Non-pigmented ciliary epithelial cell (primary cell): ENCODE measurements around the gene APBB2.

ENCODE experiments used
- DNase-seq: peaks from one replicate; pipeline ENCODE4 v3.0.0-alpha.2; 2010; ENCODE audit warnings: low read depth

Gene APBB2

DNA sequence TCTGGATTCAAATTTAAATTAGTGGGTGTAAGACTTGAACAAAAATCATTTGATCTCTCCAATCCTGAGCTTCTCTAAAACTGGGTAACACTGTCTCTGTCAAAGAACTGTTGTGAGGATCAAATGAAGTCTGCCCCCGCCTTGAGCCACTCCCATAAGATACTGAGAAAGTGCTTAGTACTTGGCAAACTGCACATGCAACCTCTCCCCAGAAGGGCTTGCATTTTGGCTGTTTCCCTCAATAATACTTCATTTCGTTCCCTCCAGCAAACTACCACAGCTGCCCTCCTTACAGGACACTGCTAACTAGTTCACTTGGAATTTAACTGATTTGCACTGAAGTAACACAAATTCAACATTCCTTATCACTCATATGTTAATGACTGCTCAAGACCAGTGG is 79.8 kb downstream of the APBB2 start:
- no peak for DNase-seq

DNA sequence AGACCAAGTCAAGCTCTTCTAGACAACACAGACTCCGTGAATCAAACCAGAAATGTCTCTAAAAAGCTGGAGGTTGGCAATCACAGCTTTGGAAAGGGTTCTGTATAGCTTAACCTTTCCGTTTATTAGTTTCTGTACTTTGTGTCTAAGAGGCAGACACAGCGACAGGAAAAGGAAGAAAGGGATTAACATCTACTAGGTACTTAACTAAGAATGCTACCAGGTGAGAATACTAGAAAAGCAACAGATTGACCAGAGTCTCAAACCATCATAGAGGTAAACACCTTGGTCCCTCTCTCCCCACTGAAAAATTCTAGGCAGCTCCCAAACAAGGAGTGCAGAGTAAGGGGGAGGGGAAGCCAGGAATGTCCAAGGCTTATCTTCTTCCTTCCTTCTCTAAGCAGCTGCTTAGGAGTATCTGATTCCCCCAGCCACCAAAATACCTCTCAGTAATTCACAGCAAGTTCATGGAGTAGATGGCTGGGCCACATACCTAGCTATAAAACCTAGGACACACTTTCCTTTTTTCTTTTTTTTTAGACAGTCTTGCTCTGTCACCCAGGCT is 80.8 kb downstream of the APBB2 start:
- no peak for DNase-seq

DNA sequence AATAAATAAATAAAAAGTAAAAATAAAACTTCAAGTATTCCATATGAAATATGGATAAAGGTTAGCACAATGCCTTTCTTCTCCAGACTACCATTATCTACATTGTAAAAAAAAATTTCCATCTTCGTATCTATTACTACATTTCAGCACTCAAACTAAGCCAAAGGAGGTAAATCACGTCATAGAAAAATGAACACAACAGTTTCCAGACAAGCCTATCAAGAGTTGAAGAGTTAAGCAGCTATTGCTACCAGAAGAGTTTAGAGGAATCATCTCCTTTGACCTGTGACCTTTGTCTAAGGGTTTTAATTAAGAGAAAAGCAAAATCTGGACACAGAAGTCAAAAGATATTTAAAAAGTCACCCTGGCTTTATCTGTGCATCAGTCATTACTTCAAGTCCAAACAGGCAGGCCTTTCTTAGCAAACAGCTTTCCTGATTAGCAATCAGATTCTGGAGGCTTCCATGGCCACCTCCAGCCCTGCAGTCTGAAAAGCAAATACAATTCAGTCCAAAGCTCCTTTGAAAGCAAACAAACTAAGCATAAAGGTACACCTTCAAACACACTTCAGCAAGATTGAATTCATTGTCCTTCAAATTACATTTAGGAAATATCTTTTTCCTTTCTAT is 82.2 kb downstream of the APBB2 start:
- DNase-seq = no peak

DNA sequence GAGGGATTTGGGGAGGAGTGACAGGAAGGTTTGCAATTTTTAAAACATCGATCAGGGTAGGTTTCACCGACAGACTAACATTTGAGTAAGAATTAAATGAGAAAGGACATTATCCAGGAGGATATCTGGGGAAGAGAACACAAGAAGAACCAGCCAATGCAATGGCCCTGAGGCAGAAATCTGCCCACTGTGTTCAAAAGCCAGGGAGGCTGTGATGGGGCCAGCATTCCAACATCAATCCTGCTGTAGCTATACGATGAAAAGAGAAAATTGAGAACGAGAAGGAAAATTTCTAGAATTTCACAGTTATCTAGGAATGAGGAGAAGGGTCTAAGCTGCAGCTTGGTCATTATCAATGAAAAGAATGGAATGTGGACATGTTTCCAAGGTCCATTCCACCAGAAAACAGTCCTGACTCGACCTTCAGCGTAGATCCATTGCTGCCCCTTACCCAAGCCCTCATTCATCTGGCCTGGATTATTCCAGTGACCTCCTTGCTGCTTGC is 84.4 kb downstream of the APBB2 start:
- DNase-seq = no peak

DNA sequence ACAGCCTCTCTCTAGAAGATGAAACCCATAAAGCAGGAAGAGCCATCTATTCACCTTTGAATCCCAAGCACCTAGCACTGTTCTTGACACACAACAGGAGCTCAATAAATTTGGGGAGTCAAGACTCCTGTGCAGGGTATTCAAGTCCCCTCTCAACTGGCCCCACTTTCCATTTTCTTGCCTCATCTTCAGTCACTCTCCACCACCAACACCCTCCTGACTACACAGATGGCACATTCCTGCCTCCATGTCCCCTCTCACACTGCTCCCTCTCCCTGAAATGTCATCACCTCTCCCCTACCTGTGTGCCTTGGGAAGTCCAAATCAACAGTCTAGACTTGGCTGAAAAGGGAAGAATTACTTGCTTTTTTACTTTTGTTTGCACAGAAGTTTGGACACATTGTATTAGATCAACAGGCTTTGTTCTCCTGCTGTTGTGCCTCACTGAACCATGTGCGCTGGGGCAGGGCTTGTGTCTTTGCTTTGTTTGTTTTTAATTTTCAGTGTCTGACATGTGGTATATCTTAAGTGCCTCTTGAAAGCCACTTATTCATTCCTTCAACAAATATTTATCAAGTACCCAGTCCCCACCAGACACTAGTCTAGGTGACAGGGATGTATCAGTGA is 85.1 kb downstream of the APBB2 start:
- DNase-seq = no peak

DNA sequence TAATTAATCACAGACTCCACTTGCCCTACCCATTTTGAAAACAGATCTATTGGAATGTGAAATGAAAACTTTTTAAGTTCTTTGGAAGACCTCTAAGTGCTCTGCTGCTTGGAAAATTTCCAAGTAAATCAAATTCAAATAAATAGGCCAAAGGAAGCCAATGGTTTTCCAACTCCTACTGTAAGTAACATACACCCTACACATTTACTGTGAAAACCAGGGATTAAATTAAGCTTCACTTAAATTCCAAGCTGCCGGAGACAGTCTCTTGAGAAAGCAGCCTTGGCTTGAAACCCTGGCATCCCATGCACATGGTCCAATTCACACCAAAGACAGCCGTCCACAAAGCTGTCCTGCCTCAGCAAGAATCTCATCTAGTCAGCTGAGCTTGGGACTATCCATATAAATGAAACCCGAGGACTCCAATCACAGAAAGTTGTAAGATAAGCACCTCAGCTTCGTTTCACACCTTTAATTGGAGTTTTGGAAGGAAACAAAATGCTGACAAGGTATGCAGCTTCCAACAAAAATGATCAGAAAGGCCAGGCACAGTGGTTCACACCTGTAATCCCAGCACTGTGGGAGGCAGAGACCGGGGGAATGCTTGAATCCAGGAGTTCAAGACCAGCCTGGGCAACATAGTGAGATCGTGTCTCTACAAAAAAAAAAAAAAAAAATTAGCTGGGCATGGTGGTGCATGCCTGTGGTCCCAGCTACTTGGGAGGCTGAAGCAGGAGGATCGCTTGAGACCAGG is 88.6 kb downstream of the APBB2 start:
- DNase-seq = no peak

DNA sequence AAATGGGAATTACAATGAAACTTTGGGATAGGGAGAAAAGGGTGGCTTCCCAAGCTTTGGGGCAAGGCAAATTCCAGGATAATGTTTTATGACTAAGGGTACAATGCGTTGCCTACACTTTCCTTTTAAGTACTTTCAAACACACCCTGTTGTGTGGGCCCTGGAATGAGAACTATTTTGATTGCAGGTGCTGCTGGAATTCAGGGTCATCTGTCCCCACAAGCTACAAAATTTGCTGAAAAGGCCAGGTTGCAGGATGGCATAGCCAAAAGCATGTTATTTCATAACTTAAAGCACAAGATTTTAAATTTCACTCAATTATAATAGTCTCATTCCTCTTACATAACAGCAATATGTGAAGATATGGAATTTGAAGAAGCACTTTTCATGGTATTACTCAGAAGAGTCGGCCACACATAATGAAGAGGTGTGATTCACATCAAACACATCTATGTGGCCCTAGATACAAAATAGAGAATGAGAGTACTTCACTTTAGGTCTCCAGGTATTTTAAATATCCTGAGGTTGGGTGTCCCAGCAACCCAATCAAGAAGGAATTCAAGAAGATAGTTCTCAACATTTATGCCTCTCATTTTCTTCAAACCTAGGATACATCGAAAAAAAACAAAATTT is 89.3 kb downstream of the APBB2 start:
- no peak for DNase-seq

DNA sequence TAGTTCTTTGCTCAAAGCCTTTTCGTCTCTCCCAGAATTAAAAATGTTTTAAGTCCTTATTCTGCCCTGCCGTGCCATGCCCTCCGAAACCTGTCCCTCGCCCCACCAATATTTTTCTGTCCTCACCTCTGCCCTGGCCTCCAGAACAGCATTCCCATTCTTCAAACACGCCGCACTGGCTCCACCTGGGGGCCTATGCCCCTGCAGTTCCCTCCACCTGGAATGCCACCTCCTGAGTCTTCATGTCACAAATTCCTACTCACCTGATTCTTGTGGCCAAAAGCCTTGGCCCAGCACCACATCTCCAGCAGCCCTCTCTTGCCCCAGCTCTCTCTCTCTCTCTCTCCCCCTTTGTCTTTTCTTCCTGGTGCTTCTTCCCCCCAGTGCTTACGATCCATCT is 91.6 kb downstream of the APBB2 start:
- DNase-seq = no peak

DNA sequence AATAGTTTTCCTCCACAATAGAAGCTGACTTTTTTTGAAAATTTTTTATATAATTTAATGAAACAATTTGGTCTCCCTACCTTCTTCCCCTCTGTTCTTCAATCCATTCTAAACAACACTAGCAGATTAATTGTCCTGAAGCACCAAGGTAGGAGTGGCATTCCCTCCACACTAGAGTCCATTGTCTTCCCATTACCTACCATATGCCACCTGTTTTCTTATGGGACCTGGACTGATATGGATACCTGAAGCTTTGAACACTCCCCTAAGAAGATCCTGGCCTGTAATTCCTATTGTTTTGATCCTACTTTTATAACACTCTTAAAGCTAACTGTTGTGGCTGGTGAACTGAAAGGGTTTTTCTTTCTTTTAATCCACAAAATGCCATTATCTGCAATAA is 92.0 kb downstream of the APBB2 start:
- no peak for DNase-seq

DNA sequence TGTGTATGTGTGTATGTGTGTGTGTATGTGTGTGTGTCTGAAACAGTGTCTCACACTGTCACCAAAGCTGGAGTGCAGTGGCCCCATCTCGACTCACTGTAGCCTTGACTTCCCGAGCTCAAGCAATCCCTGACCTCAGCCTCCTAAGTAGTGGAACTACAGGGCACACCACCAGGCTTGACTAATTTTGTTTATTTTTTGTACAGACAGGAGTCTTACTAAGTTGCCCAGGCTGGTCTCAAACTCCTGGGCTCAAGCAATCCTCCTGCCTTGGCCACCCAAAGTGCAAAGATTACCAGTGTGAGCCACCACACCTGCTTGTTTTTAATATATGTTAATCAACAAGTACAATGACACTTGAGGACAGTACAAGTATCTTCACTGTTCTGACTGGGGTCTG is 92.4 kb downstream of the APBB2 start:
- DNase-seq = no peak

DNA sequence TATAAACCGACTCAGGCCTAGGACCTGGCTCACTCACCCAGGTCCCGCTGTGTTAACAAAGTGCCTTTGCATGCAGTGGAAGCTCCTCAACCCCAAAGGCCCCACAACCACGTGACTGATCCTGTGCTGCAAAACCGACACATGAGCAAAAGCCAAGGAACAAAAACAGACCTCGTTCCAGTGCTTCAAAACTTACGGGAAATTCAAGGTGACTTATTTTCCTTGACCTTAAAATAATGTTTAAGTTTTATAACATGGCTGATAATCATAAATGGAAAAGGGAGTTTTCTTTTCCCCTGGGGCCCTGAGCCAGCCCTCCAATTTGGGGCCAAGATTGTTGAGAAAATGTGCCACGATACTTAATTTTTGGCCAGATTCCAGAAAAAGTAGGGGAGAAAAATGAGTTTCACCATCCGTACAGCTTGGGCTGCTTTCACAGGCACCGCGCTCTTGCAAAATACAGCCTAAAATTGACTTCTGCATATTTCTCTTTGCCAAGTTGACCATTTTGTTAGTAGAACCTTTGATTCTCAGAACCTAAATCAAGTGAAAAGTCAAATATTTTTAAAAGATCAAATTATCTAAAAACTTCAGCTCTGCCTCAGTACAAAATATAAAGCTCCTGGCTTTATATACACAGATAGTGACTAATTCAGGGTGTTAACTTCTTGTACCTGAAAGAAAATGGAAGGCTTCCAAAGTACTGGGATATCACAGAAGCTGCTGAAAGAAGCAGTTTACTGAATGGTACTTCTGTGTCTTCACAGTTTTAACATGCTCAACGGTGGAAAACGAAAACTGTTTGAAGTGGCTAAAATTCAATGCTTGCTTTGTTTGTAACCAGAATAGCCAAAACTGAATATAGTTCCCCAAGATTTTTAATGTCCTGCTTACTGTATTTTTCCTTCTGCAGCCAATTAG is 93.8 kb downstream of the APBB2 start:
- DNase-seq = no peak

DNA sequence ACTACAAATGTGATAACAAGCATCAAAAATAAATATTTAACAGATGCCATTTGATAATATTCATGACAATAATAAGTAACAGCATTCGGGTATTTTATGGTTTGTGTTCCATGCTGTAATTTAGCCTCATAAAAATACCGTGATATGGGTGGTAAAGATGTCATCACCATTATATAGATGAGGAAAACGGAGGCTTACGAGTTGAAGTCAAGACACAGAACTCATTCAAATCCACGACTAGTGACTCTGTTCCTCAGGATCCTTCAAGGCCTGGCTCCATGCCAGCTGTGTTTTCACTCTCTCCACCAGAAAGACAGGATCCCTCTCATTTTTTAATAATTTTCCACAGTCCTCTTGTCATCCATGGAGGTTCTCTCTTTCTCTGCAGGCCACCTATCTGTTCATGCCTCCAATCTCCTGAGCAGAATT is 94.5 kb downstream of the APBB2 start:
- DNase-seq = no peak

DNA sequence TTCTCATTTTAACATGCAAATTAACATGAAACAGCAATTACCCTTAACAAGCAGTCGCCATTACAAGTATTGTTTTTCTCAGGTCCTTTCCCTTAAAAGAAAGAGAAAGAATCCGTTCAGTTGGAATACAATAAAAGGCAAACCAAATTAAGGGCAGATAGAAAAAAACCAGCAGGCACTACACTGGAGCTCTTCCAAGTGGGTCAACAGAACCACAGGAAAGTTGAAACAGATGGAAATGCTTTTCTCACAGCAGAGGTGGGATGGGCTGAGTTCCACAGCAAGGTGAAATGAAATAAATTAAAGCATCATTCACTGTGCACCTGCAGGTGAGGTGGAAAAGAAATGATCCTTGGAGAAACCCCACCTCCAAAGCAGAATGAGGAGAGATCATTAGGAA is 102.6 kb downstream of the APBB2 start:
- DNase-seq = no peak

DNA sequence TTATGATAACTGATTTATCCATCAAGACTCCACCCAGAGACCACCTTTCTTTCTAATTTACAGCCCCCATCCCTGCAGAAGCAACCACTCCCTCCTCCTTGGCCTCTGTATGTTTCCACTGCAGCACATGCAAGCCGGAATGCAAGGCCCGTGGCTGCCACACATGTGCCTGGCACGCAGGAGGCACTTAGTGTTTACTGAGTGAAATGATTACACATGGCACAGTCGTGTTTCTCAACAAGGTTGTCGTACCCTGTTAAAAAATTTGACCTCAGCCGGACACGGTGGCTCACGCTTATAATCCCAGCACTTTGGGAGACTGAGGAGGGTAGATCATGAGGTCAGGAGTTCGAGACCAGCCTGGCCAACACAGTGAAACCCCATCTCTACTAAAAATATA is 104.3 kb downstream of the APBB2 start:
- no peak for DNase-seq

DNA sequence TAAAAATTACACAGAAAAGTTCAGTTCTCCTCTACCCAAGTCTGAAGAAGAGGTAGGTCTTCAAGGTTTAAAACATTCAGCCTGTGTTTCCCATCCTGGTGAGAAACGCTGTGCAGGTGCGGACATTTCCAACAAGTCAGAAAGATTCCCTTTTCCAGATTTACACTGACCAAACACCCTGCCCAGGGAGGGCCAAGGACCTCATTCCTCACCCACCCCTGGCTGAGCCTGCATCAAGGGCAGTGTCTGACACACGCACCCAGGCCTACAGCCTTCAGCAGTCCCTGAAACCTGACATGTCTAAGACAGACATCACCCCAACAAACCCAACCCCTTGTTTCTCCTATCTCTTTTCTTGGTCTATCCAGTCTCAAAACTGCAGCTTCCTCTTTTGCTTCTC is 105.9 kb downstream of the APBB2 start:
- no peak for DNase-seq

DNA sequence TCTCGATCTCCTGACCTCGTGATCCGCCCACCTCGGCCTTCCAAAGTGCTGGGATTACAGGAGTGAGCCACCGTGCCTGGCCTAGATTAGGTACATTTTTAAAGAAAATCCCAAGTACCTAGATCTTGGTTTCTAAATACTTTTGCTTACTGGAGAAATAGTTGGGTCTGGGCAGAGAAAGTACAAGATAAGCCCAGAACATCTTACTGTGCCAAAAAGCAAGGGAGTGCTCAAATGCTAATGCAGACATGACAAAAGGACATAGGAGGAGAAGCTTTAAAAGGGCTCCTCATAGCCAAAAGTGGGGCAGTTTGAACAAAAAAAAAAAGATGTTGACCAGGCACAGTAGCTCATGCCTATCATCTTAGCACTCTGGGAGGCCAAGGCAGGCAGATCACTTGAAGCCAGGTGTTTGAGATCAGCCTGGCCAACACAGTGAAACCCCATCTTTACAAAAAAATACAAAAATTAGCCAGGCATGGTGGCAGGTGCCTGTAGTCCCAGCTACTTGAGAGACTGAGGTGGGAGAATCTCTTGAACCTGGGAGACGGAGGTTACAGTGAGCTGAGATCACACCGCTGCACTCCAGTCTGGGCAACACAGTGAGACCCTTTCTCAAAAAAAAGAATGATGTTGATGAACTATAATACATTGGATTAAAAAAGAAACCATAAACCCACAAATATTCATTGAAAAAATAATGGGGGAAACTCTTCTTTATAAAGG is 107.5 kb downstream of the APBB2 start:
- DNase-seq = no peak

DNA sequence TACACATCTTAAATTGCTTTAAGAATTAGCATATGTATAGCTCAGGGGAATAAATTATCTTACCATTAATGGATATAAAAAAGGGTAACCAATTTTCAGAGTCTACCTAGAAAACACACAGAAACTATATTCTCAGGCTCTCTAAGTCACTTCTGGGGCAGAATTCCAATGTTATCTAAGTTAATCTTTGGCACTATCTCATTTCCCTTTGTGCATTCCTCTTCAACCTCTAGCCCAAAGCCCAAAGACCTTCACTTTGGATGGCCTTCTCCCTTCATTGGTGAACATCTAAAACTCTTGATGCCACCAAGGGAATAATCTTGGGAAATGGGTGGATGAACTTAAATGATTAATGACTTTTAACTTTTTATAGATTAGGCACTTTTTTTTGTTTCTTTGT is 108.3 kb downstream of the APBB2 start:
- DNase-seq = no peak

DNA sequence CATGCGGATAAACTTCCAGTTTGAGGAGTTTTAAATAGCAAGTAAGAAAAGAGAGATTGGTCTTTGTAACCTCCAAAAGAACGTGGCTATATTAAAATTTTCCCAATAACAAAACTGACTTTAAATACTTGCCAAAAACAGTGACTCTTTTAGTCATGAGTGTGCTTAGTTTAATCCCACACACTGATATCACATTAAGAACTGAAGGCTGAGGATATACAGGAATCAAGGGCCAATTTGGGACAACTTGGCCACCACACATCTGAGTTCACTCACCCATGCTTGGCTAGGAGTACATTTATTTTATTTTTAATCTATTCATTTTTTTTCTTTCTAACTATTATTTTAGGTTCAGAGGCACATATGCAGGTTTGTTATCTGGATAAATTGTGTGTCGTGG is 110.2 kb downstream of the APBB2 start:
- no peak for DNase-seq

DNA sequence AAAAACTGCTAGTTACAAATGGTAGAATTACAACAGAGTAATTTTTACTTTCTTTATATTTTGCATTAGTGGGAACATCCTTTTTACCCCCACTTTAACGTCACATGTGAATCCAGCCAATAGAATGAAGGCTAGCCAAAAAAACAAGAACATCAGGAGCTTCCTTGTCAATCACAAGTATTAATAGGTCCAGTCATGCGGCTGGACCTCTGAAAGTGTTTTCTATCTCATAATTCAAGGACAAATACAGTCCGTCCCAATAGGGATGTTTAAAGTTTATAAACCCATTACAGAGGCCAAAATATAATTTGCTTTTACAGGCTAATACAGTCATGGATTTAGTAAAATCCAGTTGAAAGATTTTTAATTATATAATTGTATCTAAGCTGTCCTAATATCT is 110.7 kb downstream of the APBB2 start:
- no peak for DNase-seq

DNA sequence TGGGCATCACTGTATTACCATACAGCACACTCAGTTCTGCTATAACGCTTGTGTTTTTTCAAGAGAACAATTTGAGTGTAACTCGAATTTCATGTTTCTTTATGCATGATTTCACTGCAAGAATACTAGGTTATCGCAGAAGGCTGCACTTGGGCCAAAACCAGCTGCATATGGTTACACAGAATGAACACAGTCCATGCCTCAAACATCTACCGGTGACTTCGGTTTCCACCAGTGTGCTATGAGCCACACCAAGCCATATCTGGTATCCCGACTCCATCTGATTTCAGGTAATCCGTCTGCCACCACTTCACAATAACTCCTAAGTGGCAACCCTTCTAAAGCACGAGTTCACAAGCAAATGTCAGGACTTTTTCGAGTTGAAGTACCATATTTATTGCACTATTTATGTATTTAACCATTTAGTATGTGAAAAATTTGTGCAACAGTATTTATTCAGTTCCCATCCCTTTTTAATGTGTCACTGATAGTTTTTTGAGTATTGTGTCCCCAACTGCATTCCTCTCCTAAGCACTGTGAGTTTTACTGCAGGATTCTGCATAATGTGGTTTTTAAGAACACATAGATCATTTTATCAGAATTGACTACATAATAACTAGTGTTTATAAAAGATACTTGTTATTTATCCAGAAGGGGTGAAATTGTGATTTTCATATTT is 111.8 kb downstream of the APBB2 start:
- peak; percentile 11 for DNase-seq
